HG02642 (cell line): ENCODE measurements around the gene ENTPD3.
"Not testable (repeated sequence)": the region's sequence is repeated elsewhere in the genome, so short reads cannot be mapped to it uniquely, and the experiment has no call there.

Experiments
- ATAC-seq: cut with Tn5 transposase; IDR thresholded peaks from one replicate; pipeline ENCODE4 v1.9.1; 2021; ENCODE audit warnings: mild to moderate bottlenecking; ENCODE audit not compliant: unreplicated experiment, poor library complexity

Gene ENTPD3

GRCh38 chr3:40456940-40457823 is 70.2 kb downstream of the ENTPD3 start, which contains the start of gene RPL14:
Gene RPL14, plus strand, starts transcription at chr3:40457339. Its CDS starts 133 bp downstream, at chr3:40457472.
- ATAC-seq = peak; percentile 75

GRCh38 chr3:40458473-40458872 is 71.5 kb downstream of the ENTPD3 start:
- no peak for ATAC-seq

- ATAC-seq = not testable (repeated sequence)
Measured at GRCh38 chr3:40460481-40460880, 73.5 kb downstream of the ENTPD3 start.

- ATAC-seq = no peak
Measured at GRCh38 chr3:40461161-40461560, 74.2 kb downstream of the ENTPD3 start.

- not testable (repeated sequence) for ATAC-seq
Measured at GRCh38 chr3:40462838-40463237, 75.9 kb downstream of the ENTPD3 start.

- ATAC-seq = no peak
Measured at GRCh38 chr3:40463579-40463978, 76.6 kb downstream of the ENTPD3 start.

GRCh38 chr3:40464339-40465110 is 77.5 kb downstream of the ENTPD3 start:
- ATAC-seq = no peak

GRCh38 chr3:40465111-40465407 is 78.1 kb downstream of the ENTPD3 start:
- no peak for ATAC-seq

GRCh38 chr3:40465456-40465855 is 78.5 kb downstream of the ENTPD3 start:
- no peak for ATAC-seq

- no peak for ATAC-seq
Measured at GRCh38 chr3:40468018-40468417, 81.0 kb downstream of the ENTPD3 start.

GRCh38 chr3:40470701-40471100 is 83.7 kb downstream of the ENTPD3 start:
- ATAC-seq = no peak

- ATAC-seq = peak; percentile 89
Measured at GRCh38 chr3:40476478-40477470, 89.8 kb downstream of the ENTPD3 start, which contains the start of gene ZNF619. Gene ZNF619, plus strand, starts transcription at chr3:40477122. Its CDS starts 858 bp downstream, at chr3:40477980.

- ATAC-seq = no peak
Measured at GRCh38 chr3:40477666-40478065, 90.7 kb downstream of the ENTPD3 start.
